GM18861 (cell line): ENCODE measurements around the gene PHOSPHO2.

Source experiments
- ATAC-seq: cut with Tn5 transposase; IDR thresholded peaks from one replicate; pipeline ENCODE4 v1.9.1; 2021; ENCODE audit not compliant: unreplicated experiment

PHOSPHO2 gene

GRCh38 chr2:169715379-169716237 is 21.3 kb downstream of the PHOSPHO2 start:
- ATAC-seq = no peak

DNA sequence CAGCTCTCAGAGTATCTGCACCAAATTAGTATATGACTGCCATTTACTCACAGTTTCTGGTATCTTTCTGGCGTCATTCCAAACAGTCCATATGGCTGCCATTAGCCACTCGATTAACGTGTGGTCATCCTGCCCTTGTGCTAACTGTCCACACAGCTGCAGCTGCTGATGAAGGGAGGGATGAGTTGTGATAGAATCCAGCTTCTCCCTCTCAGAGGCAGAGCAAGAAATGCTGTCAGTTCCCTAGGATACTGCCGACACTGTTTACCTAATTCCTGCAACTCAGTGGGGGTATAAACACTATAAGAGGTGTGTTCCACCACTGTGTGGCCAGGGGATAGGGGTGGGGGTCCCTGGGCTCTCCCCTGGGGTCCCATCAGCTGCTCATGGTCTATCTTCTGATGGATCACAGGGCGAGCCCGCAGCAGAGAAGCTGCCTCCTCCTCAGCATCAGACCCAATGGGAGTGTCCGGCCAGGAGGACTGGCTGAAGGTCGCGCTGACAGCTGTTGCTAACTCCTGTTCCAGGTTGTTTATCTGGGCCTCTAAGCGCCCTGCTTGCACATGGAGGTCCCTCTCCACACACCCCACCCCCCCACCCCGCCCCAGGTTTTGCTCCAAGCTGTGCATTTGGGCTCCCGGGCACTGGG is 22.1 kb downstream of the PHOSPHO2 start:
- ATAC-seq = no peak

GRCh38 chr2:169716938-169717690 is 22.8 kb downstream of the PHOSPHO2 start:
- ATAC-seq = no peak

DNA sequence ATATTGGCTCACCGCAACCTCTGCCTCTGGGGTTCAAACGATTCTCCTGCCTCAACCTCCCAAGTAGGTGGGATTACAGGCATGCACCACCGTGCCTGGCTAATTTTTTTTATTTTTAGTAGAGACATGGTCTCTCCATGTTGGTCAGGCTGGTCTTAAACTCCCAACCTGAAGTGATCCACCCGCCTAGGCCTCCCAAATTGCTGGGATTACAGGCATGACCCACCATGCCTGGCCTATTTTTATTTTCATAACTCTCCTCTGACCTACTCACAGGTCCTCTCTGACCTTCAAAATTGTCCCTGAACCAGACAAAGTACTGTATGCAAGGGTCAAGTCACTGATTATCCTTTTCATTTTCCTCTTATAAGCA is 23.4 kb downstream of the PHOSPHO2 start:
- ATAC-seq = no peak

- no peak for ATAC-seq
Measured at GRCh38 chr2:169718930-169719504, 24.7 kb downstream of the PHOSPHO2 start.

- ATAC-seq = no peak
Measured at GRCh38 chr2:169721016-169721415, 26.7 kb downstream of the PHOSPHO2 start.

DNA sequence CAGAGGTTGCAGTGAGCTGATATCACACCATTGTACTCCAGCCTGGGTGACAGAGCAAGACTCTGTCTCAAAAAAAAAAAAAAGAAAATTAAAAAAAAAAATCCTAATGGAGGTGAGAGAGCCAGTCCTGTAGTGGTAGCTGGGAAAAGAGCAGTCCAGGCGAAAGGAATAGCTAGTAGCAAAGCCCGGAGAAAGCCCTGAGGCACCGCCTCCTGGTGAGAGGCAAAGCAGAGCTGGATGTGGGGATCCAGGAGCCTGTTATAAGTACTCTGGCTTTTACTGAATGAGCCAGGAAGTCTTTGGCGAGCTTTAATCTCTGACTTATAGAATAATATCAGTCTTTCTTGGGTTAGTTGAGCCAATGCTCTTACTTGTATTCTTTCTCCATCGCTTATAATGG is 32.8 kb downstream of the PHOSPHO2 start:
- ATAC-seq = no peak

- no peak for ATAC-seq
Measured at GRCh38 chr2:169729274-169729605, 35.0 kb downstream of the PHOSPHO2 start.

DNA sequence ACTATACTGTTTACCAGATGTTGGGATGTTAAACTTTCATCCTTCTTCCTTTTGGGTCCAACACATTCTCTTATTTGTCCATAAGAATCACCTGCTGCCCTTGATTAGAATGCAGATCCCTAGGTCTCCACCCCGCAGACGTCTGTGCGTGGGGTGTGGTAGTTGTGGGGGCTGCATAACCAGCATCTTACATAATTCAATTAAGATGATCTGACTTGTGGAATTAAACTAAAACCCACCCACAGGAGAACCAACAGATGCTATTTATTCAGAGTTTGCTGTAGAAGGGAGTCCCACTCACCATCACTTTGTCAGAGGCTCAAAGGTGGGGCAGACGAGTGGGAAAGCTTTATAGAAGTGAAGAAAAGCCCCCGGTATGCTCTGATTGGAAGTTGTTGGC is 37.8 kb downstream of the PHOSPHO2 start:
- ATAC-seq = no peak

- ATAC-seq = no peak
Measured at GRCh38 chr2:169732583-169733358, 38.5 kb downstream of the PHOSPHO2 start.

DNA sequence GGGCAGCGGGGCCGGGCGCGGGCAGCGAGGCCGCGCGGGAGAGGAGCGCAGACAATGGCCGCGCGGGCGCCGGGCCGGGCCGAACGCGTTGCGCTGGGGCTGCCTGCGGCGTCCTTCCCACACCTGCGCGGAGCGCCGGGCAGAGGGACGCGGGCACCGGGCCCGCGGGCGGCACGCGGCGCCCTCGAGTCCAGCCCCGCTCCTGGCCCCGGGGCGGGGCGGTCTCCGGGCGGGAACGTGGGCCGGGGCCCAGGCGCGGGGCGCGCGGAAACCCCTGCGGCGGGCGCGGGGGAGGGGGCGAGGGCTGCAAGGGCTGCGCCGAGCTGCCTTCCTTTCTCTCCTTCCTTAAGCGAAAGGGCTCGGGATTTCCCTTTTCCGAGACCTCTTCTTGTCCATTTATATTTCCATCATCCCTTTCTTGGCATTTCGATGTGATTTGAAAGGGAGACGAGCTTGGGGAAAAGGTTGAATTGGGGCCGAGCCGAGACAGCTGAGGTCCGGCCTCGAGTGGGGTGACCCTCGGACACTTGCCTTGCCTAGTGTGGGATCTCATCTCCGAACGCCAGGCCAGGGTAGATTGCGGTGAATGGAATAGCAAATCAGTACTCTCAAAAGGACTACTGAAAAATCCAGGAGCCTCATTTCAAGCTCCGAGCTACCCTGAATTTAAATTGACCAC is 40.0 kb downstream of the PHOSPHO2 start:
- ATAC-seq = peak; percentile 21

DNA sequence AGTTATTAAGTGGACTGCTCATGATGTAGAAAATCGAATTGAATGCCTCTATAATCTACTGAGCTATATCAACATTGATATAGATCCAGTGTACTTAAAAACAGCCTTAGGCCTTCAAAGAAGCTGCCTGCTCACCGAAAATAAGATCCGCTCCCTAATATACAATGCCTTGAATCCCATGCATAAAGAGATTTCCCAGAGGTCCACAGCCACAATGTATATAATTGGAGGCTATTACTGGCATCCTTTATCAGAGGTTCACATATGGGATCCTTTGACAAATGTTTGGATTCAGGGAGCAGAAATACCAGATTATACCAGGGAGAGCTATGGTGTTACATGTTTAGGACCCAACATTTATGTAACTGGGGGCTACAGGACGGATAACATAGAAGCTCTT is 41.4 kb downstream of the PHOSPHO2 start:
- no peak for ATAC-seq

- no peak for ATAC-seq
Measured at GRCh38 chr2:169736902-169737301, 42.6 kb downstream of the PHOSPHO2 start.

GRCh38 chr2:169738566-169739229 is 44.4 kb downstream of the PHOSPHO2 start:
- no peak for ATAC-seq

- ATAC-seq = no peak
Measured at GRCh38 chr2:169739351-169739750, 45.1 kb downstream of the PHOSPHO2 start.

DNA sequence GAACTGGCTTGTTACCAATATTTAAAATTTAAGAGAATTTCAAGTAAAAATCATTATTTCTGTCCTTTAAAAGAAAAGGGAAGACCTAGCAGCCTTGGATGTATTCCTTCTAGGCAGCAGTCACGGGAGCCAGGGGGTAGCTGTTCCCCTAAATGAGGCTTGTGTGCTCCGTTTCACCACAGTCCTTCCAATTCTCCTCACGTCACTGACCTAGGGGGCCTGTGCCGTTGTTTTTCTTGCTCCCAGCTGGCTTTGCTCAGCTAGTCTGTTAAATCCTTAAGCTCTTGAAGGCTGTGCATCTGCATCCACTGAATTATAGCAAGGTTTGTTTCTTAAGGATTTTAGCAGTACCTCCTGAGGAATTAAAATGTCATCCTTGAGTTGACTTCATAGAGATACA is 49.3 kb downstream of the PHOSPHO2 start:
- no peak for ATAC-seq

GRCh38 chr2:169746240-169746639 is 52.0 kb downstream of the PHOSPHO2 start:
- ATAC-seq = no peak

DNA sequence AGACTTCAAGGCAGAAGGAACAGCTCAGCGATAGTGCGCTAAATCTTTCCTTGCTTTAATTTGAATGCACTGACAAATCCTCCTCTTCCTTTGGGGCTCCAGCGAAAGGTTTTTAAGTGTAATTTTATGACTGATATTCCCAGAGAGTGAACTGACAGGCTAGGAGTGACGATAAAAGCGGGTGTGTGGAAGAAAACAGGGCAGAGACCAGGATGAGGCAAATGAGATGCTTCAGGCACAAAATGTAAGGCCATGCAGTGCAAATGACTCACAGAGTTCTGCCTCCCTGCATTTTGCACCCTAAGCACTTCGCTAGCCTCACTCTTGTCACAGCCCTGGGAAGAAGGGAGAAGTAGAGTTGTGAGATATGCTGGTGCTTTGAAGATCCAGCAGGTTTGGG is 54.0 kb downstream of the PHOSPHO2 start:
- ATAC-seq = no peak
